Sigmoid colon (tissue), 7 donors: Measurements from ENCODE around the gene MYOZ1. TPM values are rescaled to one million over a fixed set of nuclear protein-coding genes. Genes with fewer than 3 reads are reported as not detected.

Experiments
- DNase-seq: peaks from one replicate; pipeline ENCODE4 v3.0.0-alpha.2; 2019
- H3K27ac ChIP-seq, 4 donors: fragments of 200-600 bp; sonication (generic); one replicate each; pipeline ENCODE4 v1.5.1; 2016 to 2019; ENCODE audit warnings: mild to moderate bottlenecking in 1 of 4
- H3K27me3 ChIP-seq, 3 donors: fragments of 200-600 bp; sonication (generic); one replicate each; pipeline ENCODE4 v1.5.1; 2019; ENCODE audit warnings: mild to moderate bottlenecking in 1 of 3
- H3K36me3 ChIP-seq, 4 donors: fragments of 200-600 bp; sonication (generic); one replicate each; pipeline ENCODE4 v1.5.1; 2016 to 2019
- H3K4me1 ChIP-seq, 4 donors: fragments of 200-600 bp; sonication (generic); one replicate each; pipeline ENCODE4 v1.5.1; 2017 to 2019
- H3K4me3 ChIP-seq, 4 donors: fragments of 200-600 bp; sonication (generic); one replicate each; pipeline ENCODE4 v1.5.1; 2017 to 2019; ENCODE audit warnings: mild to moderate bottlenecking in 2 of 4, moderate library complexity in 1 of 4
- H3K9me3 ChIP-seq, 4 donors: fragments of 200-600 bp in 3 of 4; sonication (generic) in 3 of 4; one replicate each; pipeline versions ENCODE4 v1.5.1 to v1.6.1; 2013 to 2019
- EP300 ChIP-seq, 4 donors: sonication (generic); formaldehyde crosslinking; IDR thresholded peaks; one replicate each; pipeline ENCODE4 v1.6.1; 2017; ENCODE audit warnings: antibody characterized with exemption in 4 of 4
- POLR2A ChIP-seq, 2 donors: fragments of 450-650 bp; IDR thresholded peaks; one replicate each; pipeline ENCODE4 v1.6.1; 2016; ENCODE audit warnings: antibody characterized with exemption in 2 of 2, mild to moderate bottlenecking in 2 of 2, moderate library complexity in 2 of 2
- POLR2AphosphoS5 ChIP-seq, 4 donors: sonication (generic); formaldehyde crosslinking; IDR thresholded peaks; one replicate each; pipeline ENCODE4 v1.6.1; 2017; ENCODE audit warnings: antibody characterized with exemption in 4 of 4
- WGBS, 2 donors: extraction: QIAGEN DNeasy Blood & Tissue Kit; methylation state at CpG; one replicate each; pipeline ENCODE4 v1.1.7; 2013; 5-methylcytosine and 5-hydroxymethylcytosine counted together
- intact Hi-C: fragments of 100-400 bp; cut with DNase I; formaldehyde crosslinking; loops from one replicate; pipeline ENCODE4 v1.15.1; 2023
- polyA plus RNA-seq, 3 donors: library from polyadenylated mRNA; stranded (reverse); fragments of 200-250 nt; gene quantifications; one replicate each; pipeline ENCODE4 v1.2.3, GENCODE V29; 2013
- total RNA-seq, 4 donors: library from RNA; depleted of rRNA; stranded (reverse); fragments of >200 nt; gene quantifications; one replicate each; pipeline ENCODE4 v1.1.0, GENCODE V29; 2016
- TF ChIP-seq, protein P1 (sequence below), 4 experiments: fragments of 450-650 bp in 3 of 4; fragments of 200-600 bp in 1 of 4; IDR thresholded peaks; one replicate each; pipeline ENCODE4 v1.5.1; 2016 to 2019; ENCODE audit warnings: antibody characterized with exemption in 4 of 4, mild to moderate bottlenecking in 3 of 4, moderate library complexity in 2 of 4
- donor health status: healthy with polysubstance abuse.
- donor health status: Bipolar disorder and iron deficiency.
- donor health status: healthy.

Gene MYOZ1
- total and polyA plus RNA-seq, 7 donors: 0.17 to 1.2 TPM; not detected in 5

DNA sequence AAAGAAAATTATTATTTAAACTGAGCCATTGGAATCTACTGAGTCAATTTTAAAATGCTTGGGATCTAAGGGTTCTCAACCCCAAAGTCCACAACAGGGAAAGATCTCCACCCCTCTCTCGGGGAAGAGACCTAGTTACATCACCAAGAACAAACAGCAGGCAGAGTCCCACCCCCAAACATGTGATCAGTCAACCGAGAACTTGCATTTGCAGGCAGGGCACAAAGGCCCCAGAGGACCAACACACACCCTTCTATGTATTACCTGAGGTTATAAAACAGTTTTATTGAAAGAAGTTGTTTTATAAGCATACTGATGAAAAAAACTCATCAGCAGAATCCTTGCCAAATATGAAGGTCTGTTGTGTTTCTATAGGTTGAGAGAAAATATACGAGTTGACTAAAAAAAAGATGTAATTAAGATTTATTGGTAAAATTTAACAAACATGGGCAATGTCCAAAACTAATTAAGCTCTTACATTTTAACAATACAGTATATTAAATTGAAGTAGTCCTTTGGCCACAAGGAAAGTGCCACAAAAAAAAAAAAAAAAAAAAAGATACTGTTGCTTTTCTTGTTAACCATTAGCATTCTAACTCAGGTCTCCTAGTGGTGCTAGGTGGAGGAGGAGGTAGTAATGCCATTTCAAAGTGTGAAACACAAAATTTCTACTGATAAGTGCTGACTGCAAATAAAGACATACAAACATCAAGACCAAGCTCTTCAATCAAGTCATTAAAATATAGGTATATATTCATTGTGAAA, 49.2 kb downstream of the MYOZ1 start:
- Histone ChIP-seq H3K27ac (peak overlapping the region; percentile 43 to 65 (median 52)), H3K27me3 (no peaks in the 10 kb centered on the region), H3K4me3 (no peak overlapping the region), H3K4me1 (peaks cover 0 to 21% (median 15%) of the 10 kb centered on the region in 4 donors), H3K9me3 (no peaks in the 10 kb centered on the region), H3K36me3 (no peaks in the 10 kb centered on the region)
- peak in 3 of 4 donors; percentile 18 to 50 (median 29) for TF ChIP-seq POLR2AphosphoS5 (IDR thresholded peaks at IDR 0.05)
- no peak for TF ChIP-seq EP300 (IDR thresholded peaks at IDR 0.05)
- TF ChIP-seq, protein P1, sequence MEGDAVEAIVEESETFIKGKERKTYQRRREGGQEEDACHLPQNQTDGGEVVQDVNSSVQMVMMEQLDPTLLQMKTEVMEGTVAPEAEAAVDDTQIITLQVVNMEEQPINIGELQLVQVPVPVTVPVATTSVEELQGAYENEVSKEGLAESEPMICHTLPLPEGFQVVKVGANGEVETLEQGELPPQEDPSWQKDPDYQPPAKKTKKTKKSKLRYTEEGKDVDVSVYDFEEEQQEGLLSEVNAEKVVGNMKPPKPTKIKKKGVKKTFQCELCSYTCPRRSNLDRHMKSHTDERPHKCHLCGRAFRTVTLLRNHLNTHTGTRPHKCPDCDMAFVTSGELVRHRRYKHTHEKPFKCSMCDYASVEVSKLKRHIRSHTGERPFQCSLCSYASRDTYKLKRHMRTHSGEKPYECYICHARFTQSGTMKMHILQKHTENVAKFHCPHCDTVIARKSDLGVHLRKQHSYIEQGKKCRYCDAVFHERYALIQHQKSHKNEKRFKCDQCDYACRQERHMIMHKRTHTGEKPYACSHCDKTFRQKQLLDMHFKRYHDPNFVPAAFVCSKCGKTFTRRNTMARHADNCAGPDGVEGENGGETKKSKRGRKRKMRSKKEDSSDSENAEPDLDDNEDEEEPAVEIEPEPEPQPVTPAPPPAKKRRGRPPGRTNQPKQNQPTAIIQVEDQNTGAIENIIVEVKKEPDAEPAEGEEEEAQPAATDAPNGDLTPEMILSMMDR (IDR thresholded peaks at IDR 0.05): no peak
- WGBS, 2 donors: 8 to 28% methylated on average over 3 of the region's 3 CpGs
- intact Hi-C loops: no loop called here
- DNase-seq: peak; percentile 71

DNA sequence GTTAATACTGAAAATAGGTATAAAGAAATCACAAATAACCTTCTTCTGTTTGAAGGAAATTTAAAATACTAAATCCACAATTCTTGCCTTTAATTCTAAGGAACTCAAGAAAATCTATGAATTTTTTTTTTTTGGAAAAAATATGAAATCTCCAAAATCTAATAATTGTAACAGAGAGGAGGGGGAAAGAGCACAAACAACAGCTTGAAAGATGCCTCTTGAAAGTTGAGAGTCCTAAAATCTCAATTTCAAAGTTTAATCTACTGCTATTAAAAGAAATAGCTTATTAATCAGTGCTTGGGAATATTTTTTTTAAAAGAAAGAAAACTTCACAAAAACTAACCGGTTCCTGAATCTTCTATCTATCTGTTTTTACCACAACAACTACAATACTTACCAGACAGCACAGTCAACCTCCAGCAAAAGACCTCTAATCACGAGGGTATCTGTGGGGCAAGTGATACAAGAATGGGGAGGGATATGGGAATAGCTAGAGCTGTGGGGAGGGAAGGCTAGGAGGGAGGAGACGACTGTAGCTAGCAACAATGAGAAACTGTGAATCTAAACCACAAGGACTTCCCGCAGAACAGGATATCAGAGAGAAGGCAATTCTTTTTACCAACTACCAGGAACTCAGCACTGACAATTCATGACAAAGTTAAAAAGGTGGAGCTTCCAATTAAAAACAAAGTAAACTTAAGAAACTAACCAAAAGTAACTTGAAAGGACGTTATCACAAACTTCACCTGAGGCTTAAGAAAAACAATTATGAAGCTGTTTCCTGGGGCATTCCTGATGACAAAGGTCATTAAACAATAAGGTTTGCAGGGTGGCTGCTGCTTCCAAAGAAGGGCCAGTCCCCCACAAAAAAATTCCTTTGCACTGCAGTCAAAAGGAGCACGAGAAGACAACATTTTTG, 50.1 kb downstream of the MYOZ1 start, which contains the start of gene USP54:
USP54 (minus strand) TSS at position 462 of the 919 bp plus-strand sequence. CDS start 15,684 bp downstream, outside the sequence.
- Histone ChIP-seq H3K27me3 (no peaks in the 10 kb centered on the region), H3K4me3 (no peak within 1 kb of the TSS), H3K36me3 (no peaks in the 10 kb centered on the region), H3K9me3 (no peaks in the 10 kb centered on the region), H3K4me1 (peaks cover 0 to 30% (median 23%) of the 10 kb centered on the region in 4 donors), H3K27ac (peak within 1 kb of the TSS; percentile 43 to 65 (median 52))
- intact Hi-C loops: no loop called here
- DNase-seq: no peak
- no peak for TF ChIP-seq POLR2A (IDR thresholded peaks at IDR 0.05)
- no peak for TF ChIP-seq EP300 (IDR thresholded peaks at IDR 0.05)
- peak in 3 of 4 donors; percentile 6 to 29 (median 7) for TF ChIP-seq POLR2AphosphoS5 (IDR thresholded peaks at IDR 0.05)
- TF ChIP-seq, protein P1 (IDR thresholded peaks at IDR 0.05): no peak
- WGBS, 2 donors: 4 to 12% methylated on average over 6 of the region's 6 CpGs

DNA sequence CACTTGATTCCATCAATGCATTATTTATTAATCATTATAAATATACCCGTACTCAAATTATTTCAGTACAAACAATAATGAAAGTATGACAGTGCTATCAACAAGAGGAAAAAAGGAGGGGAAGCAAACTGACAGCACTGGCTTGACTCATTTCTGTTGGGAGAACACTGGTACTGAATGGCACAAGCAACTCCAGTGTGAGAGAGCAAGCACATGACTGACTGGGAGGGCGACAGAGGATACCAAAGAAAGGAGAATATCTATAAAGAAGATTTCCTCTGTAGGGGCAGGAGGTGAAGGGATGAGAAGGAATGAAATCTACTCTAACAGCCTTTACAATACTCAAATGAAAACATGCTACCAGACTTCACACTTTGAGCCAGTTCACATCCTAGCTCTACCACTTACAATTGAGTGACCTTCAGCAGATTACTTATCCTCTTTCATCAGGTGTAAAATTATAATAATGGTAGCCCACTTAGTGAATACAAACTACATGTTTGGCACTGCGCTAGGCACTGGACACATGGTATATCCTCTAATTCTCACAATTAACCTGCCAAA, 51.6 kb downstream of the MYOZ1 start:
- DNase-seq: no peak
- no peaks in the 10 kb centered on the region for H3K27me3 ChIP-seq
- H3K27ac ChIP-seq: peak overlapping the region in 3 of 4 donors; percentile 9 to 23 (median 13)
- H3K4me3 ChIP-seq: no peak overlapping the region
- intact Hi-C loops: no loop called here
- peaks cover 0 to 38% (median 27%) of the 10 kb centered on the region in 4 donors for H3K4me1 ChIP-seq
- no peaks in the 10 kb centered on the region for H3K36me3 ChIP-seq
- TF ChIP-seq POLR2A (IDR thresholded peaks at IDR 0.05) (no peak), POLR2AphosphoS5 (IDR thresholded peaks at IDR 0.05) (peak in 2 of 4 donors; percentile 16 to 18)
- TF ChIP-seq, protein P1 (IDR thresholded peaks at IDR 0.05): no peak
- WGBS, 2 donors: 57 to 73% methylated on average over 3 of the region's 3 CpGs
- no peaks in the 10 kb centered on the region for H3K9me3 ChIP-seq

DNA sequence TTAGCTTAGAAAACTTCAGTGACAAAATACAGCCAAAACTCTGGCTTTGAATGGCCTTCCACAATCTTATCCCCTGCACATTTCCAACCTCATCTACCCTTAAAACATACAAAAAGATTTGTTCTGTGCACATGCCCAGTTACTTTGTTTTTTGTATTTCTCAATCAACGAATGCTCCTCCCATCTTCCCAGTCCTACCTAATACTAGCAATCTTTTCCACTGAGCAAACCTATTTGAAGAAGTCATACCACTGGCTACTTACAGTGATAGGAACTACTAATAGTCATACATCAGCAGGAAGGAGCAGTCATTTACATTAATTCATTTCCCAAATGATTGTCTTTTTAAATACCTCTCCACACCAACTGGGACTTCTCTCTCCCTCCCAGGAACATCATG, 52.6 kb downstream of the MYOZ1 start:
- Histone ChIP-seq H3K9me3 (no peaks in the 10 kb centered on the region), H3K27ac (peak overlapping the region in 1 of 4 donors; percentile 23), H3K27me3 (no peaks in the 10 kb centered on the region), H3K36me3 (no peaks in the 10 kb centered on the region), H3K4me1 (peaks cover 0 to 38% (median 27%) of the 10 kb centered on the region in 4 donors), H3K4me3 (no peak overlapping the region)
- intact Hi-C loops: no loop called here
- DNase-seq: no peak
- 67 to 86% methylated on average over 1 of the region's 1 CpG for WGBS, 2 donors
- no peak for TF ChIP-seq POLR2AphosphoS5 (IDR thresholded peaks at IDR 0.05)
- TF ChIP-seq EP300 (IDR thresholded peaks at IDR 0.05): no peak
- no peak for TF ChIP-seq POLR2A (IDR thresholded peaks at IDR 0.05)
- TF ChIP-seq, protein P1 (IDR thresholded peaks at IDR 0.05): no peak
